MCF 10A (cell line): ENCODE results near the gene MISFA. TPM values are rescaled to one million over a fixed set of nuclear protein-coding genes. Genes with fewer than 3 reads are reported as not detected.
"Not testable (repeated sequence)": the region's sequence is repeated elsewhere in the genome, so short reads cannot be mapped to it uniquely, and the experiment has no call there.

Source experiments
- BruUV-seq: library from RNA; stranded (reverse); fragments of 400-500 nt; replicated peaks from 2 replicates; lab custom pipeline; 2021; lab: Mats Ljungman, UMichigan
- CTCF ChIA-PET: fragments of 300-600 bp; sonication (Branson Sonifier 250); formaldehyde crosslinking; extraction: SDS; loops from one replicate; lab custom pipeline; 2021; ENCODE audit warnings: antibody characterized with exemption, inconsistent platforms; lab: Yijun Ruan, JAX
- POLR2A ChIA-PET: fragments of 300-600, 350-650 bp; sonication (Branson Sonifier 250); formaldehyde crosslinking; extraction: SDS; loops from one replicate; lab custom pipeline; 2020; ENCODE audit warnings: antibody characterized with exemption, inconsistent platforms; lab: Yijun Ruan, JAX
- DNase-seq: peaks from one replicate; pipeline ENCODE4 v3.0.0-alpha.2; 2018; ENCODE audit not compliant: unreplicated experiment
- H3K27ac Mint-ChIP-seq: one replicate; pipeline ENCODE4 v1.8.0; 2022; ENCODE audit warnings: mild to moderate bottlenecking, low read depth, mixed read lengths; ENCODE audit not compliant: unreplicated experiment
- H3K27me3 Mint-ChIP-seq: one replicate; pipeline ENCODE4 v1.8.0; 2022; ENCODE audit warnings: mixed read lengths; ENCODE audit not compliant: insufficient read depth, unreplicated experiment
- H3K36me3 Mint-ChIP-seq: one replicate; pipeline ENCODE4 v1.8.0; 2022; ENCODE audit warnings: mild to moderate bottlenecking, moderate library complexity, mixed read lengths; ENCODE audit not compliant: insufficient read depth, unreplicated experiment
- H3K4me1 Mint-ChIP-seq: one replicate; pipeline ENCODE4 v1.8.0; 2022; ENCODE audit warnings: mixed read lengths; ENCODE audit not compliant: insufficient read depth, unreplicated experiment
- H3K4me3 Mint-ChIP-seq: one replicate; pipeline ENCODE4 v1.8.0; 2022; ENCODE audit warnings: mild to moderate bottlenecking, moderate library complexity, mixed read lengths; ENCODE audit not compliant: unreplicated experiment
- H3K9me3 Mint-ChIP-seq: one replicate; pipeline ENCODE4 v1.8.0; 2022; ENCODE audit warnings: mixed read lengths; ENCODE audit not compliant: unreplicated experiment
- intact Hi-C: fragments of 100-400 bp; cut with micrococcal nuclease; formaldehyde crosslinking; loops from 2 replicates; pipeline ENCODE4 v1.14.1; 2022
- total RNA-seq: library from RNA; stranded (reverse); gene quantifications from 2 replicates; pipeline ENCODE4 v1.2.3, GENCODE V29; 2022
- TF ChIP-seq, protein P1 (sequence below): fragments of 200-600 bp; IDR thresholded peaks from one replicate; pipeline ENCODE4 v1.8.0; 2022; ENCODE audit warnings: antibody characterized with exemption, mild to moderate bottlenecking; ENCODE audit not compliant: unreplicated experiment

Gene MISFA
- total RNA-seq, 1 experiment from 2014 or later: 2.4 TPM

DNA sequence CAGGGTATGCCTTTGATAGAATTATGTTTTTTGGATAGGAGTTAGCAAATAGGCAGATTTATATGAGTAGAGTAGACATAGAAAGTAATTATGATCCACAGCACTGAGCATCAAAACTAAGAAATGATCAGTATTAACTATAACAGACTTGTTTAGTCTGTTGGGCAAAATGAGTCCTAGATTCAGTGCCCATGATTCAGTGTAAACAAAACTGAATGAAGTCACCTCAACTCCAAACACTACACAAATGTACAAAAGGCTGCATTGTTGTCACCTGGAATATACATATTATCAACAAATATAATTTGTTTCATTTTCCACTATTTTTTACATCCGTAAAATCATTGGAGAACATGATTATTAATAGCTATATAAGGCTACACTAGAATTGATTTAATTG, 17.8 kb upstream of the MISFA start:
- CTCF ChIA-PET: interaction anchor here (0.7 to 1.3 kb wide), 3 partner anchors 11 to 151 kb away, joined by 3 to 6 read pairs (median 3); no protein-coding TSS in a partner anchor
- TF ChIP-seq, protein P1, sequence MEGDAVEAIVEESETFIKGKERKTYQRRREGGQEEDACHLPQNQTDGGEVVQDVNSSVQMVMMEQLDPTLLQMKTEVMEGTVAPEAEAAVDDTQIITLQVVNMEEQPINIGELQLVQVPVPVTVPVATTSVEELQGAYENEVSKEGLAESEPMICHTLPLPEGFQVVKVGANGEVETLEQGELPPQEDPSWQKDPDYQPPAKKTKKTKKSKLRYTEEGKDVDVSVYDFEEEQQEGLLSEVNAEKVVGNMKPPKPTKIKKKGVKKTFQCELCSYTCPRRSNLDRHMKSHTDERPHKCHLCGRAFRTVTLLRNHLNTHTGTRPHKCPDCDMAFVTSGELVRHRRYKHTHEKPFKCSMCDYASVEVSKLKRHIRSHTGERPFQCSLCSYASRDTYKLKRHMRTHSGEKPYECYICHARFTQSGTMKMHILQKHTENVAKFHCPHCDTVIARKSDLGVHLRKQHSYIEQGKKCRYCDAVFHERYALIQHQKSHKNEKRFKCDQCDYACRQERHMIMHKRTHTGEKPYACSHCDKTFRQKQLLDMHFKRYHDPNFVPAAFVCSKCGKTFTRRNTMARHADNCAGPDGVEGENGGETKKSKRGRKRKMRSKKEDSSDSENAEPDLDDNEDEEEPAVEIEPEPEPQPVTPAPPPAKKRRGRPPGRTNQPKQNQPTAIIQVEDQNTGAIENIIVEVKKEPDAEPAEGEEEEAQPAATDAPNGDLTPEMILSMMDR: no peak
- Mint-ChIP-seq H3K36me3 (peaks cover 17% of the 10 kb centered on the region), H3K9me3 (no peaks in the 10 kb centered on the region), H3K4me3 (no peak overlapping the region), H3K27me3 (no peaks in the 10 kb centered on the region), H3K4me1 (no peaks in the 10 kb centered on the region), H3K27ac (peak overlapping the region; percentile 66)
- no TSS peak for BruUV-seq
- DNase-seq: no peak
- intact Hi-C loops: no loop called here
- POLR2A ChIA-PET: no interaction called here

DNA sequence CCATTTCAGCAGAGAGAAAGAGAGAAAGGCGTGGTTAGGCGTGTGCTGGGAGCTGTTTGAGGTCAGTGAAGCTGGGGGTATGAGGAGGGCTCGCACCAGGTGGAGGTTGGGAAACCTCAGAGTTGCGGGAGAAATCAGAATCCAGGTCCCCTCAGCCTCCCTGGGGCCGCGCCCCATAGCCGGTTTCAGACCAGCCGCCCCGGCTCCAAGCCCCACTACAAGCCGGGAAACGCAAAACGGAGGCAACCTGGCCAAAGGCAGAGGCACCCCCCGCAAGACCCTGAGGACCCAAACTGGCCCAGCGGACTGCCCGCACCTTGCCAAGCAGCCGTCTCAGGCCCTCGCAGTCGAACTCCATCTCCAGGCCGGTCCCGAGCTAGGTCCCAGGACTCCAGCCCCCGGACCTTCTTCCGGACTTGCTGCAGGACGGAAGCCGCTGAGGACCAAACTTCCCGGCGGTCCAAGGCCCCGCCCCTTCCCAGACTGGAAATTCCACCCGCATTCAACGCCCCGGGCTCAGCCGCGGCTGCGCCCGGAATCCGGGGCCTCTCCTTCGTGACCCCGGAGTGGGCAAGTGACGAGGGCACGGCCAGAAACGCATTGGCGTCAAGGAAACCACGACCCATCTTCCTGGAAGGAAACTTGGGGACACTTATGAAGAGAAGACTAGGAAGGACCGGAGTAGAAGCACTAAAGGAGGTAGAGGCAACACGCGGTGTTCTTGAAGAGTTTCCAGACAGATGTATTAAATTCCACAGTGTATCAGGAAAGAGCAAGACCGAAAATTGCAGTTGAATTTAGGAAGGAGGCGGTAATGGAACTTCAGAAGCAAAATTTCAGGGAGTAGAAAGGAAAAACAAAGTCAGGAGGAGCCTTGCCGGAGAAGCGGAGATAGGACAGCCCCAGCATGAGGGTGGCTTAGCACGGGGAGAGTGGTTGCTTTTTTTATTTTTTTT, 11.0 kb upstream of the MISFA start, which contains the start of gene UEVLD:
TSS of gene UEVLD (minus strand) at position 438 of the 956 bp plus-strand sequence. CDS start at position 358, 80 bp downstream.
- no TSS peak for BruUV-seq
- no peak within 1 kb of the TSS for H3K4me3 Mint-ChIP-seq
- H3K4me1 Mint-ChIP-seq: no peaks in the 10 kb centered on the region
- no peak within 1 kb of the TSS for H3K27ac Mint-ChIP-seq
- CTCF ChIA-PET: interaction anchor here (0.5 to 3.6 kb wide), 7 partner anchors 10 to 489 kb away, joined by 3 to 15 read pairs (median 3); partner anchors contain the start of gene SAAL1
- intact Hi-C loops: loop anchor here (1.0 to 2.0 kb wide), 2 partner anchors 46 to 62 kb away; partner anchors contain the start of genes SPTY2D1 and TSG101
- DNase-seq: peak; percentile 87
- POLR2A ChIA-PET: interaction anchor here (0.6 to 5.7 kb wide), 21 partner anchors 10 to 227 kb away, joined by 3 to 64 read pairs (median 5); partner anchors contain the start of genes SPTY2D1, TMEM86A and TSG101
- H3K9me3 Mint-ChIP-seq: no peaks in the 10 kb centered on the region
- TF ChIP-seq, protein P1: no peak
- H3K27me3 Mint-ChIP-seq: no peaks in the 10 kb centered on the region
- no peaks in the 10 kb centered on the region for H3K36me3 Mint-ChIP-seq

DNA sequence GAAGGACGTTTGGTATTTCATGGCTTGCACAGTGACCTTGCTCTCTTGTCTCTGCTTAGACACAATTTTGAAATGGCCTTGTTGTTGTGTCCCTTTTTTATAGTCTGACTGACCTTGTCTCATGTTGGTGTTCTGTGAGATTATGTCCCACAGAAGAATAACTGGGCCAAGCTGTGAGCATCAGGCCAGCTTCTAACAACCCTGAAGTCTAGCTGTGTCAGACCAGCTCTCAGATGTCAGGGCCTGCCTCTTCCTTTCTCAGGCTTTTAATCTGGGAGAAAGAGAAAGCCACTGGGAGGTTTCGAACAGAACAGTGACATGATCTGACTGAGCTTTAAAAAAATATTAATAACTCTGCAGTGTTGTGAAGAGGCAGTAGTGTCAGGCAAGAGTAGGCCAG, 9.0 kb upstream of the MISFA start:
- TF ChIP-seq, protein P1: no peak
- no peak for DNase-seq
- H3K9me3 Mint-ChIP-seq: no peaks in the 10 kb centered on the region
- ChIA-PET CTCF (interaction anchor here (1.0 to 3.6 kb wide), 4 partner anchors 42 to 168 kb away, joined by 3 to 15 read pairs (median 4); no protein-coding TSS in a partner anchor), POLR2A (interaction anchor here (0.5 to 5.7 kb wide), 5 partner anchors 42 to 1256 kb away, joined by 3 to 64 read pairs (median 5); partner anchors contain the start of genes SPTY2D1 and TSG101)
- no TSS peak for BruUV-seq
- H3K4me3 Mint-ChIP-seq: no peak overlapping the region
- intact Hi-C loops: no loop called here
- peaks cover 4% of the 10 kb centered on the region for H3K36me3 Mint-ChIP-seq
- peaks cover 10% of the 10 kb centered on the region for H3K4me1 Mint-ChIP-seq
- peak overlapping the region; percentile 46 for H3K27ac Mint-ChIP-seq
- H3K27me3 Mint-ChIP-seq: no peaks in the 10 kb centered on the region

DNA sequence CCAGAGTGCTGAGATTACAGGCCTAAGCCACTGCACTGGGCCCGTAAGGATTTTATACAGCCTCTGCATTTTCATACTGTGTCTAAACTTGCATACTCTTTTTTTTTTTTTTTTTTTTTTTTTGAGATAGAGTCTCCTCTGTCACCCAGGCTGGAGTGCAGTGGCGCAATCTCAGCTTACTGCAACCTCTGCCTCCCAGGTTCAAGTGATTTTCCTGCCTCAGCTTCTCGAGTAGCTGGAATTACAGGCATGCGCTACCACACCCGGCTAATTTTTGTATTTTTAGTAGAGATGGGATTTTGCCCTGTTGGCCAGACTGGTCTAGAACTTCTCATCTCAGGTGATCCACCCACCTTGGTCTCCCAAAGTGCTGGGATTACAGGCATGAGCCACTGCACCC, 5.5 kb upstream of the MISFA start:
- H3K4me3 Mint-ChIP-seq, H3K27ac Mint-ChIP-seq, BruUV-seq, intact Hi-C loops, DNase-seq, H3K9me3 Mint-ChIP-seq, H3K27me3 Mint-ChIP-seq: not testable (repeated sequence)
- ChIA-PET CTCF (interaction anchor here (1.0 kb wide), 2 partner anchors 9 to 54 kb away, joined by 3 read pairs; no protein-coding TSS in a partner anchor), POLR2A (interaction anchor here (0.5 to 1.9 kb wide), 5 partner anchors 15 to 1417 kb away, joined by 3 to 18 read pairs (median 4); partner anchors contain the start of gene SPTY2D1)
- Mint-ChIP-seq H3K36me3 (peaks cover 19% of the 10 kb centered on the region), H3K4me1 (peaks cover 12% of the 10 kb centered on the region)
